ENCODE results near the gene SLC22A13. TPM values are rescaled to one million over a fixed set of nuclear protein-coding genes. Genes with fewer than 3 reads are reported as not detected.

SLC22A13 gene
- total RNA-seq, 1 donor from 2014 or later: 1.2 TPM

GRCh38 chr3:38314112-38314763, 48.6 kb downstream of the SLC22A13 start:
- no peak overlapping the region for H3K4me3 Mint-ChIP-seq (ENCODE audit: unreplicated experiment)
- no peak for TF ChIP-seq CTCF (IDR thresholded peaks at IDR 0.05)
- H3K9me3 Mint-ChIP-seq (ENCODE audit: unreplicated experiment): no peaks in the 10 kb centered on the region
- H3K27me3 Mint-ChIP-seq (ENCODE audit: unreplicated experiment): no peaks in the 10 kb centered on the region
- peak; percentile 59 for DNase-seq (ENCODE audit: extremely low spot score, unreplicated experiment)
- H3K4me1 Mint-ChIP-seq (ENCODE audit: unreplicated experiment): no peaks in the 10 kb centered on the region
- H3K36me3 Mint-ChIP-seq (ENCODE audit: unreplicated experiment): no peaks in the 10 kb centered on the region
- no peak overlapping the region for H3K27ac Mint-ChIP-seq (ENCODE audit: unreplicated experiment)

GRCh38 chr3:38314764-38315487, 49.3 kb downstream of the SLC22A13 start:
- no peaks in the 10 kb centered on the region for H3K36me3 Mint-ChIP-seq (ENCODE audit: unreplicated experiment)
- no peaks in the 10 kb centered on the region for H3K27me3 Mint-ChIP-seq (ENCODE audit: unreplicated experiment)
- H3K27ac Mint-ChIP-seq (ENCODE audit: unreplicated experiment): no peak overlapping the region
- no peaks in the 10 kb centered on the region for H3K4me1 Mint-ChIP-seq (ENCODE audit: unreplicated experiment)
- H3K9me3 Mint-ChIP-seq (ENCODE audit: unreplicated experiment): no peaks in the 10 kb centered on the region
- TF ChIP-seq CTCF (IDR thresholded peaks at IDR 0.05): no peak
- no peak overlapping the region for H3K4me3 Mint-ChIP-seq (ENCODE audit: unreplicated experiment)
- peak; percentile 70 for DNase-seq (ENCODE audit: extremely low spot score, unreplicated experiment)

- Mint-ChIP-seq H3K27me3 (ENCODE audit: unreplicated experiment) (no peaks in the 10 kb centered on the region), H3K4me1 (ENCODE audit: unreplicated experiment) (no peaks in the 10 kb centered on the region), H3K4me3 (ENCODE audit: unreplicated experiment) (no peak overlapping the region), H3K9me3 (ENCODE audit: unreplicated experiment) (peaks cover 2% of the 10 kb centered on the region), H3K36me3 (ENCODE audit: unreplicated experiment) (no peaks in the 10 kb centered on the region), H3K27ac (ENCODE audit: unreplicated experiment) (no peak overlapping the region)
- TF ChIP-seq CTCF (IDR thresholded peaks at IDR 0.05): no peak
- peak; percentile 60 for DNase-seq (ENCODE audit: extremely low spot score, unreplicated experiment)
These were observed 50.0 kb downstream of the SLC22A13 start for GRCh38 chr3:38315488-38316230.

GRCh38 chr3:38316356-38317191, 51.0 kb downstream of the SLC22A13 start:
- DNase-seq (ENCODE audit: extremely low spot score, unreplicated experiment): peak; percentile 81
- no peaks in the 10 kb centered on the region for H3K27me3 Mint-ChIP-seq (ENCODE audit: unreplicated experiment)
- no peaks in the 10 kb centered on the region for H3K4me1 Mint-ChIP-seq (ENCODE audit: unreplicated experiment)
- no peak overlapping the region for H3K4me3 Mint-ChIP-seq (ENCODE audit: unreplicated experiment)
- H3K9me3 Mint-ChIP-seq (ENCODE audit: unreplicated experiment): peaks cover 5% of the 10 kb centered on the region
- H3K36me3 Mint-ChIP-seq (ENCODE audit: unreplicated experiment): no peaks in the 10 kb centered on the region
- no peak overlapping the region for H3K27ac Mint-ChIP-seq (ENCODE audit: unreplicated experiment)
- no peak for TF ChIP-seq CTCF (IDR thresholded peaks at IDR 0.05)

Data from osteocyte (in vitro differentiated cells).